Gastroesophageal sphincter (tissue), 3 donors: ENCODE results near the gene PPP2R3B.

ENCODE experiments used
- CTCF ChIP-seq, 4 experiments: fragments of 200-600 bp in 2 of 4; fragments of 450-650 bp in 2 of 4; sonication (generic) in 1 of 4; IDR thresholded peaks; one replicate each; pipeline ENCODE4 v1.5.1; 2017 to 2019; ENCODE audit warnings: antibody characterized with exemption in 4 of 4, mild to moderate bottlenecking in 2 of 4, moderate library complexity in 2 of 4
- POLR2A ChIP-seq, 2 donors: fragments of 450-650 bp; IDR thresholded peaks; one replicate each; pipeline ENCODE4 v1.6.1; 2017; ENCODE audit warnings: antibody characterized with exemption in 2 of 2, mild to moderate bottlenecking in 2 of 2, moderate library complexity in 1 of 2

DNA sequence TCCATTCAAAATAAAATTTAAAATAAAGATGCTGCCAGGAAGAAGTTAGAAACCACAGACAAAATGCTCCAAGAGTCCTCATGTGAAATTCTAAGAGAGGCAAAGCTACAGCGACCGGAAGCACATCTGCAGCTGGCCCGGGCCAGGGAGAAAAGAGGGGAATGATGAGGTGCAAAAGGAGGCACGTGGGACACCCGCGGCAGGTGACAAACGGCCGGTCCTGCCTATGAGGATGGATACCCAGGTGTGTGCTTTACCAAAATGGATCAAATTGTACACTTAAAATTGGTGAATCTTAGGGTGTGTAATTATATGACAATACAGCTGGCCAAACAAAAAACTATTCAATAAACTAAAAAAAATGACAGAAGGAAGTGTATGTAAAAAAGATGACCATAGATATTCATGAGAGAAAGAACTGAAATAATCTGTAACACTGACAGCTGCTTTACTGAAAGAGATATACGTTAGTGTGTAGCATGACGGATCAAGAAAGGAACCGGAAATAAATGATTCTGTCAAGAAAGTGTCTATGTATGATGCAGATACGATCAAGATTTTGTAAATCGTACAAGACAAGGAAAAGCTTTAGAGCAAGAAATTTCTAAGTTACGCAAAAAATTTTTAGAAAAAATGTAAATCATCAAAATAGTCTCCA is 29.5 kb downstream of the PPP2R3B start:
- TF ChIP-seq CTCF (IDR thresholded peaks at IDR 0.05): no peak
- no peak for TF ChIP-seq POLR2A (IDR thresholded peaks at IDR 0.05)
